Stimulated activated CD4-positive, alpha-beta T cell treated with anti-CD3 and anti-CD28 coated beads, Interleukin-1b, Interleukin-23, amount 100 ng/mL, for 4 hours (primary cell): Measurements from ENCODE around the gene SCAF8.
"Not testable (repeated sequence)": the region's sequence is repeated elsewhere in the genome, so short reads cannot be mapped to it uniquely, and the experiment has no call there.

ENCODE experiments used
- DNase-seq, 2 donors: peaks; one replicate each; pipeline ENCODE4 v3.0.0-alpha.2; 2020; ENCODE audit warnings: low read depth in 2 of 2

The SCAF8 gene

GRCh38 chr6:154733183-154733625 is at the start of gene SCAF8:
SCAF8 (plus strand) TSS chr6:154733416; CDS start chr6:154733901, 485 bp downstream.
- DNase-seq, result peak; percentile 82 to 84

- no peak for DNase-seq
These were observed 49.3 kb upstream of the SCAF8 start for GRCh38 chr6:154683756-154684523.

- DNase-seq, result no peak
These were observed 47.1 kb upstream of the SCAF8 start for GRCh38 chr6:154686162-154686561.

- DNase-seq, result no peak
These were observed 43.5 kb upstream of the SCAF8 start for GRCh38 chr6:154689493-154690255.

- no peak for DNase-seq
These were observed 42.4 kb upstream of the SCAF8 start for GRCh38 chr6:154690857-154691256.

GRCh38 chr6:154696661-154697060 is 36.6 kb upstream of the SCAF8 start:
- DNase-seq, result no peak

- no peak for DNase-seq
These were observed 30.1 kb upstream of the SCAF8 start for GRCh38 chr6:154703124-154703523.

- DNase-seq, result no peak
These were observed 27.6 kb upstream of the SCAF8 start for GRCh38 chr6:154705471-154706113.

GRCh38 chr6:154706389-154706788 is 26.8 kb upstream of the SCAF8 start:
- DNase-seq, result no peak

- no peak for DNase-seq
These were observed 23.6 kb upstream of the SCAF8 start for GRCh38 chr6:154709621-154710020.

GRCh38 chr6:154710689-154711088 is 22.5 kb upstream of the SCAF8 start:
- no peak for DNase-seq

GRCh38 chr6:154715446-154715845 is 17.8 kb upstream of the SCAF8 start:
- DNase-seq, result no peak

- not testable (repeated sequence) for DNase-seq
These were observed 16.9 kb upstream of the SCAF8 start for GRCh38 chr6:154716350-154716749.

- DNase-seq, result no peak
These were observed 13.8 kb upstream of the SCAF8 start for GRCh38 chr6:154719433-154719832.

- DNase-seq, result no peak
These were observed 13.4 kb upstream of the SCAF8 start for GRCh38 chr6:154719854-154720253.

GRCh38 chr6:154721460-154721859 is 11.8 kb upstream of the SCAF8 start:
- DNase-seq, result no peak

- DNase-seq, result no peak
These were observed 6.3 kb upstream of the SCAF8 start for GRCh38 chr6:154726887-154727286.

- DNase-seq, result no peak
These were observed 1.7 kb upstream of the SCAF8 start for GRCh38 chr6:154731296-154732218.

GRCh38 chr6:154732538-154733182 is 556 bp upstream of the SCAF8 start:
- DNase-seq, result no peak

GRCh38 chr6:154733626-154734382 is 588 bp downstream of the SCAF8 start:
- peak; percentile 77 to 84 for DNase-seq
